G401.6 (cell line): ENCODE results near the gene CKAP2L.

ENCODE experiments used
- FAIRE-seq: peaks from 2 replicates; lab custom pipeline; 2012; peaks lifted over from hg19 to GRCh38; lab: Jason Lieb, UNC

Gene CKAP2L

DNA sequence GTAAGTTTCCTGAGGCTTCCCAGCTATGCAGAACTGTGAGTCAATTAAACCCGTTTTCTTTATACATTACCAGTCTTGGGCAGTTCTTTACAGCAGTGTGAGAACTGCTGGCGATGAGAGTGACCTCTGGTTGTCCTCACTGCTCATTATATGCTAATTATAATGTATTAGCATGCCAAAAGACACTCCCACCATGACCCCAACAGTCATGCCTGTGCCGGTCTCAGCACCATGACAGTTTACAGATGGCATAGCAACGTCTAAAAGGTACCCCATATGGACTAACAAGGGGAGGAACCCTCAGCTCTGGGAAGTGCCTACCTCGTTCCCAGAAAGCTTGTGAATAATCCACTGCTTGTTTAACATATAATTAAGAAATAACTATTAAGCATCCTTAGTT lies 28.0 kb upstream of the CKAP2L start:
- FAIRE-seq, result no peak

GRCh38 chr2:112791693-112792230 lies 27.4 kb upstream of the CKAP2L start:
- no peak for FAIRE-seq

GRCh38 chr2:112791019-112791418 lies 26.6 kb upstream of the CKAP2L start:
- no peak for FAIRE-seq

- no peak for FAIRE-seq
These were observed 25.9 kb upstream of the CKAP2L start for GRCh38 chr2:112790305-112790704.

DNA sequence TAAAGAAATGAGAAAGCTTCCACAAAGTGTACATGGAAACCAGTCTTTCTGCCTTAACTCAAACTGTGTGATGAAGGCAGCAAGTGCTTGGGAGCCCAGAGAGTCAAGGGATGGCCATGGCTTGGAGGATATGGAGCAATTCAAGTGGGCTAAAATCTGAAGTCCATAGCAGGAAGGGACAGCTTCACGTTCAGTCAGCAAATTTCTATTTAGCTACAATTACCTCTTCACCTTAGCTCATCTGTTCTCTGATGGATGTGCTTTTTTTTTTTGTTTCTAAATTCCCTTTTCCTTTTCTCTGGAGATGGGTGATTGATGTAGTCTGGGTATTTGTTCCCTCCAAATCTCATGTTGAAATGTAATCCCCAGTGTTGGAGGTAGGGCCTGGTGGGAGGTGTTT lies 24.8 kb upstream of the CKAP2L start:
- no peak for FAIRE-seq

DNA sequence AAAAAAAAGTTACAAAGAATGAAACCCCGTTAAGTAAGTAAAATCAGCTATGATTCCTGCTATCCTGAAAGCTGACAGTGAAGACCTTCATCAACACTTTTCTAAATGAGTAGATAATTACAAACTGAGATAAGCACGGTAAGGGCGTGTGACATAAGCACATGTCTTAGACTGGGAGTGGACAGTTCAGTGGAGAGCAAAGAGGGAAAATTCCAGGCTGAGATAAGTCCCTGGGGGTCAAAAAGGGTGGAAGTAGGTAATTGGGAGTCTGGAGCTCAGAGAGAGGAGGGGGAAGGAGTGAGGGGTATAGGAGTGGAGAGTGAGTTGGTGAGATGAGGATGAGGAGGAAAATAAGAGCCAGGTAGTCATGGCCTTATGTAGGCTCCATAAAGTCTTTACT lies 24.2 kb upstream of the CKAP2L start:
- FAIRE-seq, result no peak

- no peak for FAIRE-seq
These were observed 23.5 kb upstream of the CKAP2L start for GRCh38 chr2:112787729-112788393.

DNA sequence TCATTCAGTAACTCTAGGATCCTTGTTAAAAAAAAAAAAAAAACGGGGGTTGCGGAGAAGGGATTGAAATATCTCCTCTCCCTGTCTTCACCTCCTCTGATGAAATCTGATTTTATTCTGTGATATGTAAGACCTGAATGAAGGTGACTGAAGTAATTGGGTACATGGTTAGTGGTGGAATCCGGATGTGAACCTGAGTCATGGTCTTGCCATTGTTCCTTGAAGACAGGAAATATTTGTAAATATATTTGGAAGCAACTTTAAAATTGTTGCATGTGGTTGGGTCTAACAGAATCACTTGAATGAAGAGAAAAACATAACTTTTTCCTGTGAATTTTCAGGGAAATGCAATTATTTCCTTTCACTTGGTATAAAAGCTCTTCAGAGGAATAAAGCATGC lies 22.9 kb upstream of the CKAP2L start:
- FAIRE-seq, result no peak

DNA sequence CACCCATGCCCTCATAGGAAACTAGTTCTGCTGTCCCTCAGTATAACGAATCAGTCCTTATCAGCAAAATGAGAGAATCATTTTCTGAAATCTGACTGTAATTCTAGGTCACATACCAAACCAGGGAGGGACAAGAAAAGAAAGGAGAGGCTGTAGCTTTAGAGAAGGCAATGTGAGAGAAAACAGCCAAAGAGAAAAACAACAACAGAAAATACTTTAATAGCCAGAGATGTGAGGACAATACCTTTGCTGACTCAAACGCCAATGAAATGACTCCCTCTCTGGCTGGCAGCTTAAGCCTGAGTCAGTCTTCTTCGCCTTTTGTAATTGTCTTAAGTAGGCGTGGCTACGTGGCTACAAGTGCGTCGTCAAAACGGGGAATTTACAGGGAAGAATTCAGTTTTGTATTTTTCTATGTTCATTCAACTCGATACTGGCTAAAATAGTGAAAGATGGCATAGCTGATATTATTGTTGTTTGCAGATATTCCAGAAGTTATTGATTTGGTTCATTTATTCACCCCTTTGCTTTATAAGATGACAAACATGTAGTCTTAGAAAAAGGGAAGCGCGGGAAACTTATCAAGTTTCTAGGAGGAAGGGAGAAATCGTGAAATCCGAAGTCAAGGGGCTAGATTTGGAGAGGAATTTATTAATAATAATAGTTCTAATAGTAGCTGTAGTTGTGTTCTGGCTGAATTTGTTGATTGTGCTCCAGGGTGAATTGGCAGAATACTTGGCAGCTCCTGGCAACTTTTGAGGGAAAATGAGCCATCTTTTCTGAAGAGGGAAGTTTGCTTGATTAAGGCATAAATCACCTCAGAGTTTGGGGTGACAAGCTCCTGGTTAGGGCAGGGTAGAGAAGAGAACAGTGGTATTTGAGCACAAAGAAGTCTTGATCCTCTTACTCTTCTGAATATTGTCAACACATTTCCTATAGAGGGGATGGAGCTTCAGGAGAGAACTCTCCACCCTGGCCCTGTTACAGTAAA lies 20.1 kb upstream of the CKAP2L start, which contains the start of gene IL1A:
Gene IL1A, minus strand, starts transcription at position 295 of the 991 bp plus-strand sequence. CDS start 723 bp downstream, outside the sequence.
- no peak for FAIRE-seq

DNA sequence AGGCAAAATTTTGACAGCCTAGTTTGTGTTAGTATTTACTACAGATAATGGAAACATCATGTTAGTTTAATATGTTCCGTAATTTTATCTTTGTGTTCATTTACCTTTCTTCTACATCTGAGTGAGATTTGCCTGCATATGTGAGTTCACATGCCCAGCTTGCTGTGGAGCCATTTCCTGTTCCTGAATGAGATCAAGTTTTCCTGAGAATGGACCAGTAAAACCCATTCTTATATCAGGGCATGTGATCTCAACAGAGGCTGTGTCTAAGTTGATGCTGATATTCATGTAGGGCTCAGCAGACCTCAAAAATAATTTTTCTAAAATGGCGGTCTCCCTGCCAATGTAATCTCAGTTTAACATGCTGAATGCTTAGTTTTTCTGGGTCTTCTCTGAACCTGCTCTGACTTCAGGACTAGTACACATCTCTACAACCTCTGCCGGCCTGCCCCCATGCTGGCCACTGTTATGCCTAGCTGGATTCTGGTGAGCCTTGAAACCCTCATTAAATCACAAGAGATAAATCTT lies 18.8 kb upstream of the CKAP2L start:
- FAIRE-seq, result no peak

- no peak for FAIRE-seq
These were observed 17.9 kb upstream of the CKAP2L start for GRCh38 chr2:112782234-112782799.

DNA sequence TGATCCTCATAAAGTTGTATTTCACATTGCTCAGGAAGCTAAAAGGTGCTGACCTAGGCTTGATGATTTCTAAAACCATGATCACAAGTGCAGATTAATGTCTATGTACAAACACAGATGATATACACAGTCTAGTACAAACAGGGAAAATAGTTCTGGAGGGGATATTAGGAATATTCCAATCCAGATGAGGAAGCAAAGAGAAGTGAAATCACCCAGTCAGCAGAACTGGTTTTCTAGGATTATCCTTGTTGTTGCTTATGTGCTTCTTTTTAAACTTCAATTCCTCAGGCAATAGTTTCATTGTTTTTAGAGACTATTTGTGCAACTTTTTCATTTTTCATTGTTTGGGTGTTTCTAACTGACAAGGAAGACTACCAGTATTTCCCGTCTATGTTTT lies 15.2 kb upstream of the CKAP2L start:
- no peak for FAIRE-seq

- FAIRE-seq, result no peak
These were observed 12.6 kb upstream of the CKAP2L start for GRCh38 chr2:112777036-112777435.

DNA sequence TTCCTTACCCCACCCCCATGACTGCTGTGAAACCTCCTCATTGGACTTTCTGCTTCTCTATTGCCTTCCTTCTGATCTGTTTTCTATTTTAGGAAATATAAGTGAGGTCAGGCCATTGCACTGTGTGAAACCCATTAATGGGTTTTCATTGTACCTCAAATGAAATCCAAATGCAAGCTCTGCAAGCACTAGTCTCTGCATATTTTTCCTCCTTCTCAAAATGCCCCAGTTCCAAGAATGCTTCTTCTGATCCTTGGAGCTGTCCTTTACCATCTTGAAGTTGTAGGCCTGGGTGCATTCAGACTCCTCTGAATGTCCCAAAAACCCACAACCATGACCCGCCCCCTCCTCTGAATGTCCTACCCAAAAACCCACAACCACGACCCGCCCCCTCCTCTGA lies 11.7 kb upstream of the CKAP2L start:
- FAIRE-seq, result no peak

DNA sequence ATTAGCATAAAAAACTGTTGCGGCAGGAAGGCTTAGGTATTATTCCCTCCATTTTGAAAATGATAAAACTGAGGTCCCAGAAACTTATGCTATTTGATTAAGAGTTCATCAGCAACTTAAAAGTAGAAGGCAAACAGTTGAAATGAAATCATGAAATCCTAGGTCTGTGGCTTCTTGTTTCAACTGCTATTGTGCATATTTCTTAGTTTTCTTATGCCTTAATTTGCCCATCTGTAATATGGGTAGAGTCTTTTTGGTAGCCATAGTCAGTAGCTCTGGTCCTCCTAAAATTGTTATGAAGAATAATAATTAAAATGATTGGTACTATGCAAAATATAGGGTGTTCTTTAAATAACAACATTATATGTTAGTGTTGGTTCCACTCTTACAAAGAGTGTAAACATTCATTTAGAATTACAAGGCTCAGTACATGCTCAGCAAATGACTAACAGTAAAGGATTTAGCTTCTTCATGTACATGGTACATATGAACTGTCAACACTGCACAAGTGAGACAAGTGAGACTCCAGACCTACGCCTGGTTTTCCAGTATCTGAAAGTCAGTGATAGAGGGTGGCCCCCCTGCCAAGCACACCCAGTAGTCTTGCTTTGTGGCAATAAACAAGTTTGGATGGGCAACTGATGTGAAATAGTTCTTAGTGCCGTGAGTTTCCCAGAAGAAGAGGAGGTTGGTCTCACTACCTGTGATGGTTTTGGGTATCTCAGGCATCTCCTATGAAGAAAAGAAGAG lies 10.3 kb upstream of the CKAP2L start:
- FAIRE-seq, result no peak

DNA sequence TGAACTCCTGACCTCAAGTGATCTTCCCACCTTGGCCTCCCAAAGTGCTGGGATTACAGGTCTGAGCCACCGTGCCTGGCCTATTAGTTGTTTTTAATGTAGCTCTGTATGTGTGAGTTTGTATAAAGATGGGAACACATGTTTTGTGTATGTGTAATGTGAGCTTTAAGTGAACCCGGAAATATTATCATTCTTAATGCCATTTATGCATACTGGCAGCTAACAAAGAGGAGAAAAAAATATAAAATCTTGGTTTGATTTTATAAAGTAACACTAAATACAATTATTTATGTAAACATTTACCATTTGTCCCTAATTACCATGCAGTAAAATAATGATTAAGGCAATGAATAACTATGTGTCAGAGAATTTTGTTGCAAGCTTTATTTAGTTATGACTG lies 9.1 kb upstream of the CKAP2L start:
- no peak for FAIRE-seq

DNA sequence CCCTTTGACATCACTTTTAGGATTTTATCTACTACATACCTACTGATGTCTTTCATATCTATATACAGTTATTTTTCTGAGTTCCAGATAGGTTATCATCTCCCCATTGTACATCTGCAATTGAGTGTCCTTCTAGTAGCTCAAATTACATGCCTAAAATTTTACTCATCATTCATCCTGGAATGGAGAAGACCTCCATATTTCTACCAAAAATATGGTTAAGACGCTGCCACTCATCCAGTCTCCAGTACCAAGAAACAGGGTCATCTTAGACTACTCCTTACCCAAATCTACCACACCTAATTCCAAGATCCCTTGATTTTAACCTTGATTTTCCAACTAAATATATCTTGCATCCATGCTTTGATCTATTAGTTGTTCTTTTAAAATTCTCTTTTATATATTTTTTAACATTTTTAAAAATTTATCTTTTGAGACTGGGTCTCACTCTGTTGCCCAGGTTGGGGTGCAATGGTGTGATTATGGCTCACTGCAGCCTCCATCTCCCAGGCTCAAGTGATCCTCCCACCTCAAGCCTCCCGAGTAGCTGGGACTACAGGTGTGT lies 8.6 kb upstream of the CKAP2L start:
- no peak for FAIRE-seq

DNA sequence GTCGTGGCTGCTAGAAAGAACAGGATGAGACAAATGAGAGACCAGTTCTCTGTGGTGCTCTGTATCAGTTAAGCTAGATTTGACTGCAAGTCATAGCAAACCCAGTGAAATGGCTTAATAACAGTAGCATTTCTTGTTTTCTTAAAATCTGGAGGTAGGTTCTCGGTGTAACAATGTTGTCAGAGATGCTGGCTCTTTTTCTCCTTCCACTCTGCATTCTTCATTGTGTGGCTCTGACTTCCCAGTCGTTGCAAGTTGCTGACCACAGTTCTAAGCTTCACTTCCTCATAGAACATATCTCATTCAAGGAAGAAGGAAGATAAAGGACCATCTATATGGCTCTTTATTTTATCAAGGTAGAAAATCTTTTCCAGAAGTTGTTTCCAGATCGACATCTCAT lies 7.9 kb upstream of the CKAP2L start:
- no peak for FAIRE-seq

- FAIRE-seq, result no peak
These were observed 4.0 kb upstream of the CKAP2L start for GRCh38 chr2:112768432-112768831.

DNA sequence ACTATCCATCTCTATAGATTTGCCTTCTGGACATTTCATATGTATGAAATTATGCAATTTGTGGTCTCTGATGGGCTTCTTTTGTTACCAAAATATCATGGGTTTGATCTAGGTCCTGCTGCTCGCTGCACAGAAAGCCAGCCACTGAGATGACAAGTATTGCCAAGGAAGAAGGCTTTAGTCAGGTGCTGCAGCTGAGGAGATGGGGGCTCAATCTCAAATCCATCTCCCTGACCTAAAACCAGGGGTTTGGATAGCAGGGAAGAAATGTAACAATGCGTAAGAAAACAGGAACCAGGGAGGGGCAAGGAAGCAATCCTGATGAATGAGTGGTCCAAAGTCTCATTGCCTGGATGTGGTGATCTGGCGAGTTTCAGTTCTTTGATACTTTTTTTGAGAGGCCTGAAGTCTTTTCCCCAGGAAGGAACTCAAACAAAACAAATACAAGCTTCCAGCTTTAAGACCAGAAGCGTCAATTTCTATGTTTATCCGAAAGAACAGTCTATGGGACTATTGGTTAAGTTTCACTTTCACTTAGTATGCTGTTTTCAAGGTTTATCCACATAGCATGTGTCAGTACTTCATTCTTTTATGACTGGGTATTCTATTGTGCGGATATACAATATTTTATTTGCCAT lies 3.4 kb upstream of the CKAP2L start:
- FAIRE-seq, result no peak

- FAIRE-seq, result no peak
These were observed 842 bp upstream of the CKAP2L start for GRCh38 chr2:112765251-112765650.
